ENCODE data around the gene MTREX.

Gene MTREX

GRCh38 chr5:55472642-55473041, 164.9 kb downstream of the MTREX start:
- no peak for DNase-seq (ENCODE audit: low read depth)
